NCI-H2107 treated with DMSO at 0.1 percent for 48 hours (cell line): ENCODE results near the gene TCL1A.
A peak's percentile ranks its signal among the peaks of the same experiment; 100 is the strongest.
"Not testable (repeated sequence)": the region's sequence is repeated elsewhere in the genome, so short reads cannot be mapped to it uniquely, and the experiment has no call there.

Source experiments
- DNase-seq: peaks from one replicate; lab custom pipeline; 2025; ENCODE audit not compliant: unreplicated experiment; lab: John Stamatoyannopoulos, UW

The TCL1A gene

GRCh38 chr14:95713596-95714371, at the start of gene TCL1A:
Gene TCL1A (minus strand): TSS chr14:95714125. CDS start chr14:95714066, 59 bp downstream.
- no peak for DNase-seq

GRCh38 chr14:95763032-95763431, 49.1 kb upstream of the TCL1A start:
- DNase-seq, result not testable (repeated sequence)

GRCh38 chr14:95761436-95761835, 47.5 kb upstream of the TCL1A start:
- DNase-seq, result no peak

- no peak for DNase-seq
These were observed 46.7 kb upstream of the TCL1A start for GRCh38 chr14:95760596-95760995.

- DNase-seq, result no peak
These were observed 46.0 kb upstream of the TCL1A start for GRCh38 chr14:95759941-95760340.

- DNase-seq, result no peak
These were observed 44.4 kb upstream of the TCL1A start for GRCh38 chr14:95758331-95758730.

GRCh38 chr14:95756751-95757150, 42.8 kb upstream of the TCL1A start:
- no peak for DNase-seq

GRCh38 chr14:95756127-95756526, 42.2 kb upstream of the TCL1A start:
- DNase-seq, result no peak

GRCh38 chr14:95741781-95742180, 27.9 kb upstream of the TCL1A start:
- DNase-seq, result no peak

GRCh38 chr14:95741038-95741490, 27.1 kb upstream of the TCL1A start:
- peak; percentile 99 for DNase-seq

- DNase-seq, result no peak
These were observed 25.4 kb upstream of the TCL1A start for GRCh38 chr14:95739356-95739755.

- DNase-seq, result no peak
These were observed 19.3 kb upstream of the TCL1A start for GRCh38 chr14:95733212-95733611.

GRCh38 chr14:95730126-95730525, 16.2 kb upstream of the TCL1A start:
- DNase-seq, result no peak

GRCh38 chr14:95729402-95730028, 15.6 kb upstream of the TCL1A start:
- DNase-seq, result not testable (repeated sequence)

GRCh38 chr14:95727056-95727700, 13.3 kb upstream of the TCL1A start:
- peak; percentile 66 for DNase-seq

GRCh38 chr14:95725685-95726336, 11.9 kb upstream of the TCL1A start:
- no peak for DNase-seq

GRCh38 chr14:95722525-95723190, 8.7 kb upstream of the TCL1A start:
- DNase-seq, result no peak

- no peak for DNase-seq
These were observed 1.5 kb downstream of the TCL1A start for GRCh38 chr14:95712398-95712797.

GRCh38 chr14:95711476-95712176, 2.3 kb downstream of the TCL1A start:
- DNase-seq, result no peak

GRCh38 chr14:95710106-95710505, 3.8 kb downstream of the TCL1A start:
- DNase-seq, result no peak
